ENCODE data around the gene SLIT3.

GRCh38 chr5:169097374-169098326, 203.3 kb downstream of the SLIT3 start:
- TF ChIP-seq POLR2A (IDR thresholded peaks at IDR 0.05; ENCODE audit: low read depth, low read length) (no peak), TAF1 (IDR thresholded peaks at IDR 0.05; ENCODE audit: low read depth, low read length) (no peak)

Data from GM12891 (cell line).